HG02623 (cell line): ENCODE measurements around the gene ERC2.
"Not testable (repeated sequence)": the region's sequence is repeated elsewhere in the genome, so short reads cannot be mapped to it uniquely, and the experiment has no call there.

Experiments used
- ATAC-seq: cut with Tn5 transposase; IDR thresholded peaks from one replicate; pipeline ENCODE4 v1.9.1; 2021; ENCODE audit warnings: moderate library complexity; ENCODE audit not compliant: unreplicated experiment

Gene ERC2

DNA sequence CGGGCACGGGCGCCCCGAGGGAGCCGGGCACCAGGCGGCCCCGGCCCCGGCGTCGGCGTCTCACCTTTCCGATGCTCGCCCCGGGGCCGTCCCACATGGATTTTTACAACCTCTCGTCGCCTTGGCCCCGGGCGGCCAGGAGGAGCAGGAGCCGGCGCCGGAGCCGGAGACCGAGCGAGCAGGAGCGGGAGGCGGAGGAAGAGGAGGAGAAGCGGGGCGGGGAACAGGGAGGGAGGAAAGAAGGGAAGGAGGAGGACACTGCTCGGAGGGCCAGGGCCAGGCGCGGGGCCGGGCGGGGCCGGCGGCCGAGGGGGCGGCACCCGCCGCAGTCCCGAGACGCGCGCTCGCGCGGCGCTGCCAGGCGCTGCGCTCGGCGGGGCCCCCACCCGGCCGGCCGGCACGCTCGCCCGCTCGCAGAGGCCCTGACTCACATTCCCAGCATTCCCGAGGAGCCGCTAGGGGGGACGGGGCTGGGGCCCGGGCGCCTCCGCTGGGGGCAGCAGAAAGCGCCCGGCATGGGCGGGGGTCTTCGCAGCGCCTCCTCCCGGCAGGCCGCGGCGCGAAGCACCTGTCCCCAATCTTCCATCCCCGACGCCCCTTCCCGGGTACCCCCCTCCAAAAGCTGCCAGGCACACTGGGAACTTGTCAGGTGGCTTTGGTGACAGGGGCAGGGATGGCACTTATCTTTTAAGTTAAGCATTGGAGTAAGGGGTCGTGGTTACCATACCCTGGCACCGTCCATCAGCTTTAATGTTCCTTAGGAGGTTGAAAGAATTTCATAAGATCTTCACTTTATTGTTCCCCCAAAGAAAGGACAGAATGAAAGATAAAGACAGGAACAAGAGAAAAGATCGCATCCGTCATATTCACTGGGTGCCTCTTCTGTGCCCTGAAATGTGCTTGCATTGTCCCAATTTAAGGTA lies at the start of gene ERC2:
TSS of gene ERC2 (minus strand) at position 284 of the 923 bp plus-strand sequence.
- ATAC-seq, result no peak

GRCh38 chr3:56502738-56503137 lies 34.5 kb upstream of the ERC2 start:
- ATAC-seq, result no peak

DNA sequence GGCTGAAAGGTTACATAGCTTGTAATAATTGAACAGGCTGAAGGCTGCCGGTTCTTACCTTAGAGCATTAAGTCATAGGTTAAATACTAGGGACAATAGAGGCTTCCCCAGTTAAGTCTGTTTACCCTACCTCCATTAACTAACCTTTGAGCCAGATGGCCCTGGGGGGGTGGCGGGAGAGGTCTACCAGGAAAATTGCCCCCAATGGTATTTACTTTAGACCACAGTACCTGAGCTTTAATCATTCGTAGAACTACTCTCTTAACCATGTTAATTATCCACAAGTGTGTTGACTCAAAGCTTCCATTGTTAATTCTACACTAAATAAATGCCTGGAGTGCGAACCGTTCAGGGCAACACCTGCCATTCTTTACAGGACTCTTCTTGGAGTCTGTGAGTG lies 28.1 kb upstream of the ERC2 start:
- not testable (repeated sequence) for ATAC-seq

- ATAC-seq, result peak; percentile 88
Measured at GRCh38 chr3:56494679-56495322, 26.5 kb upstream of the ERC2 start.

DNA sequence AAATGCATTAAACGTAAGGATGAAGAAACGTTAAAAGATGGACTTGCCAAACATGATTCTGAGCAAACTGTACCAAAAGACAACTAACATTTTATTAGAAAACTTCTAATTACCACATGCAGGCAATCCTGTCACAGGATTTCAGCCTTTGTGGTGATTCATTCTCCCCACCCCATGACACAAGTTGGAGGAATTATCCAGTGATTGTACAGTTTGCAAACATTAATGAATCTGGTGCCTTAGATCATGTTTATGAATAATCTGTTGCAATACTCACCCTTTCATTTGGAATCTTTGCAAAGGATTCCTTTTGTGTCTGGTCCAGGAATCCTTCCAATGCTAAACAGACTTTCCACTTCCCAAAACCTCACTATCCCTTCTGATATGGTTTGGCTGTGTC lies 23.3 kb upstream of the ERC2 start:
- no peak for ATAC-seq

GRCh38 chr3:56488812-56489600 lies 20.7 kb upstream of the ERC2 start:
- ATAC-seq, result no peak

DNA sequence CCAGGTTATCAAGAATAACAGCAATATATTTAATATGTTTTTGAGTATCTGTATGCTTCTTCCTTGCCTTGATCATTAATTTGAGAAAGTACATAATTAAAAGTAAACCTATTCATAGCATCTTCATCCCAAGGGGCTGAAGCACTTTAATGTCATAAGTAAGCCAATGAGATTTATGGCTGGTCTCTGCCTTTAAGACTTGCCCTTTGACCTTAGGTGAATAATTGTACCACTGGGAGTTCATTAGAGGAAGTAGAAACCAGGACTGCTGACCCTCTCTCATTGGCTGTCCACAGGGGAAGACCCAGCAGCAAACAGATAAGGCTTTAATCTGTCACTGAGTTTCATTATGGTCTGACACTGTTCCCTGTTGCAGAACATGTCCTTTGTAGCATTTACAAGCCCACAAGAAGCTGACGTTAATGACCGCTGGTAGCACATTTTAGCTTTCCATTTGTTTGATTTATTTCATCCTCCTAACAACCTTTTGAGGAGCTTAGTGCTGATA lies 16.3 kb upstream of the ERC2 start:
- no peak for ATAC-seq

GRCh38 chr3:56484122-56484521 lies 15.9 kb upstream of the ERC2 start:
- ATAC-seq, result no peak

- ATAC-seq, result no peak
Measured at GRCh38 chr3:56477646-56478045, 9.4 kb upstream of the ERC2 start.

GRCh38 chr3:56476771-56477170 lies 8.5 kb upstream of the ERC2 start:
- no peak for ATAC-seq

DNA sequence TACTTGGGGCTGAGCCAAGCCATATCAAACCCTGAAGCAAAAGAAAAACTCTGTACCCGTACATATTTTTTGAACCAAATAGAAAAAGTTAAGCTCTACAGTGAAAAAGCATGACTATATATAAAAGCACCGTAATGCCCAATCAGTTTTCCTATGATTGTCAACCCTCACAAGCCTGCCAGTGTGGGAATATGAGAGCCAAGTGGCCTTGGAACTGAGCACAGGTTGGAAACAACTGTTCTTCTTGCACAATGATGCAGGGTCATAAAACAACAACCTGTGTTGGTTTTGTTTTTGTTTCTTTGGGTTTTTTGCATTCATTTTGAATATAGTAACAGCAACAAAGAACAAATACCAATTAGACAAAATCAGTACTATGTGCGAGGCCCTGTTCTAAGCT lies 3.5 kb upstream of the ERC2 start:
- no peak for ATAC-seq

GRCh38 chr3:56469141-56469540 lies 874 bp upstream of the ERC2 start:
- no peak for ATAC-seq

GRCh38 chr3:56467801-56468183 lies 475 bp downstream of the ERC2 start:
- no peak for ATAC-seq

GRCh38 chr3:56467108-56467507 lies 1.2 kb downstream of the ERC2 start:
- no peak for ATAC-seq

DNA sequence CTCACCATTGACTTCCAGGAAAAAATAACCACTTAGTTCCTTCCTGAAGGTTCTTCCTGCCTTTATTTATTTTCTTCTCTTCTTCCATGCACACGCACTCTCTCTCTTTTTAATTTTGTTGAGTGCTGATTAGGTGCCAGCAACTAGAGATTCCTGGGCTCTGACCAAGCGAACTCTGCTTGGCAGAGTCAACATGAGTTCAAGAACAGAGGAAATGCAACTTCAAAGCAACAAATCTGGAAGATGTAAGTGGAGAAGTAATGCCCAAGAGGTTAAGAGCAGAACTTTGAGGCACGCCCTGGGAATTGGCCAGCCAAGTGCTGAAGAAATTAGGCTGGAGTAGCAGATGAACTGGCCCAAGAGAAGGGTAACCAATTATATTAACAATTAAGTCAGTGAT lies 8.5 kb downstream of the ERC2 start:
- ATAC-seq, result no peak

DNA sequence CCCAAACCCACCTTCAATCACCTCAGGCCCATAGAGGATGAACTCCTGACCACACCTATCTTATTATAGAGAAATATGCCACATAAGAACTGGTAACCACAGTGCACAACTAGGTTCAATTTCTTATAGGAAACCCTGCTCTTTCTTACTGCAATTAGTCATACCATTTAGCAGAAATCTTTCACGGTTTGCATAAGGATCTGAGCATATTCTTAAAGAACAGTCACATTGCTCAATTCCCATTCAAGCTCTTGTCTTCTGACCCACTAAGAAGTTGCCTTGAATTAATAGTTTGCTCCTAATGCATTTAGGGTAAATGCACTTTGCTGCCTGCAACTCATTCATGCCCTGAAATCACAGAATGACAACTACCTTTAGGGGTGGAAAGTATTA lies 9.2 kb downstream of the ERC2 start:
- ATAC-seq, result no peak

- no peak for ATAC-seq
Measured at GRCh38 chr3:56458496-56459103, 9.7 kb downstream of the ERC2 start.

DNA sequence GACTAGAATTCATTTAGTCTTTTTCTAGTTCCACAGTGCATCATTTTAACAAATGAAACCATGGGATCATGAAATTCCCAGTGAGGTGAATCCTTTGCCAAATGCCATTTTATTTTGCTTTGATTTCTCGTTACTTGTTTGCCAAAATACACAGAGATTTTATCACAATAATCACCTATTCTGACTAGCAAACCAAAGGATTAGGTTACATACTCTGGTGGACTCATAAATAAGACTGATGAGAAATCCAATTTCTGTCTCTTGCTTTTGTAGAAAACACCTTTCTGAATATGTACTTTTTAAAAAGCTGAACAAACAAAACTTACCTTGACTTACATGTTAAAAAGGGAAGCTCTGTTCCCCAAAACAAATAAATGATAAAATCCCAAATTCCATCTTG lies 12.2 kb downstream of the ERC2 start:
- ATAC-seq, result no peak

- ATAC-seq, result no peak
Measured at GRCh38 chr3:56453011-56453410, 15.3 kb downstream of the ERC2 start.

GRCh38 chr3:56452085-56452484 lies 16.2 kb downstream of the ERC2 start:
- no peak for ATAC-seq

GRCh38 chr3:56443372-56443771 lies 24.9 kb downstream of the ERC2 start:
- no peak for ATAC-seq
